ENCODE data around the gene PLCG1. TPM values are rescaled to one million over a fixed set of nuclear protein-coding genes. Genes with fewer than 3 reads are reported as not detected.

PLCG1 gene
- total and polyA plus RNA-seq, 2 donors (not counting 3 experiments of a cell fraction or from before 2014, with no cell fraction given), result 164 to 224 TPM

- FAIRE-seq, result no peak
- dilution Hi-C loops (cut with MboI; ENCODE audit: extremely low pct_ligation_motif_present, low sequenced_read_pairs), result no loop called here
- Histone ChIP-seq H3K27ac (ENCODE audit: insufficient read depth, low read depth, low read length) (no peak overlapping the region), H3K4me2 (ENCODE audit: insufficient read depth, low read length) (no peak overlapping the region), H3K9me3 (replicated peaks; ENCODE audit: control insufficient read depth, insufficient read depth, low read length) (no peaks in the 10 kb centered on the region), H3K4me3 (replicated peaks in 1 of 3; ENCODE audit: insufficient read depth in 1 of 3, low read depth in 1 of 3, low read length in 3 of 3) (no peak overlapping the region), H2AFZ (ENCODE audit: low read depth, low read length) (no peak overlapping the region), H3K27me3 (ENCODE audit: control insufficient read depth in 2 of 2, insufficient read depth in 2 of 2, low read length in 2 of 2) (no peaks in the 10 kb centered on the region), H3K9me1 (replicated peaks; ENCODE audit: control insufficient read depth, extremely low read depth, insufficient read depth, low read length) (no peaks in the 10 kb centered on the region), H3K36me3 (ENCODE audit: control insufficient read depth in 2 of 2, extremely low read depth in 1 of 2, insufficient read depth in 2 of 2, low read length in 2 of 2) (no peaks in the 10 kb centered on the region), H3K9ac (replicated peaks; ENCODE audit: extremely low read depth, insufficient read depth, low read length) (no peak overlapping the region), H3K4me1 (ENCODE audit: control insufficient read depth, extremely low read depth, insufficient read depth, low read length) (no peaks in the 10 kb centered on the region), H3K79me2 (ENCODE audit: control insufficient read depth, insufficient read depth, low read length) (no peaks in the 10 kb centered on the region), H4K20me1 (replicated peaks; ENCODE audit: control insufficient read depth, extremely low read depth, insufficient read depth, low read length) (no peaks in the 10 kb centered on the region)
- TF ChIP-seq FOS (IDR thresholded peaks at IDR 0.05; ENCODE audit: borderline replicate concordance, insufficient read depth, low read length) (no peak), MYC (IDR thresholded peaks at IDR 0.05; ENCODE audit: low read depth, low read length) (no peak), POLR2AphosphoS5 (IDR thresholded peaks at IDR 0.05; ENCODE audit: insufficient read depth, low read depth, low read length) (no peak), MAX (IDR thresholded peaks at IDR 0.05; ENCODE audit: insufficient read depth, insufficient read length) (no peak), POLR2A (IDR thresholded peaks at IDR 0.05; ENCODE audit: low read depth, low read length) (no peak), EZH2 (IDR thresholded peaks at IDR 0.05; ENCODE audit: borderline replicate concordance, low read depth, low read length, severe bottlenecking) (no peak), JUN (IDR thresholded peaks at IDR 0.05; ENCODE audit: borderline replicate concordance, insufficient read depth, insufficient read length, low read depth) (no peak), GATA2 (IDR thresholded peaks at IDR 0.05; ENCODE audit: insufficient read depth, insufficient read length, low read depth, low read length) (no peak), CTCF (IDR thresholded peaks at IDR 0.05; ENCODE audit: extremely low read depth in 1 of 2, insufficient read depth in 1 of 2, low read depth in 1 of 2, low read length in 2 of 2) (no peak)
- CTCF ChIA-PET, result interaction anchor here (1.5 kb wide), 1 partner anchor 9 kb away, joined by 4 read pairs; no protein-coding TSS in a partner anchor
- no TSS peak for BruUV-seq (replicated peaks)
- POLR2A ChIA-PET, result no interaction called here
- no peak for DNase-seq (ENCODE audit: low read depth, low spot score)
- intact Hi-C loops (cut with micrococcal nuclease), result no loop called here
Measured at GRCh38 chr20:41191562-41192500, 54.5 kb downstream of the PLCG1 start.

Measured in endothelial cell of umbilical vein (primary cell).